Keratinocyte (primary cell): ENCODE results near the gene HMGXB3. TPM values are rescaled to one million over a fixed set of nuclear protein-coding genes. Genes with fewer than 3 reads are reported as not detected.

ENCODE experiments used
- DNase-seq: peaks from one replicate; pipeline ENCODE4 v3.0.0-alpha.2; 2011; ENCODE audit warnings: low read depth, missing footprints, low spot score
- FAIRE-seq: peaks from 2 replicates; lab custom pipeline; 2011; peaks lifted over from hg19 to GRCh38; lab: Jason Lieb, UNC
- H2AFZ ChIP-seq: 2 replicates; pipeline ENCODE4 v1.6.0; 2012; ENCODE audit warnings: low read length, control low read depth, inconsistent platforms; ENCODE audit not compliant: control insufficient read depth
- H3K27ac ChIP-seq: 2 replicates; pipeline ENCODE4 v1.5.1; 2011; ENCODE audit warnings: low read length; ENCODE audit not compliant: control insufficient read depth, insufficient read depth
- H3K27me3 ChIP-seq: 3 replicates; pipeline ENCODE4 v1.6.0; 2011; ENCODE audit warnings: low read length; ENCODE audit not compliant: control insufficient read depth, insufficient read depth; ENCODE audit errors: extremely low read depth
- H3K36me3 ChIP-seq, 2 experiments: 2 replicates in 1 of 2; 3 replicates in 1 of 2; pipeline ENCODE4 v1.5.1; 2011; ENCODE audit warnings: low read length in 2 of 2, mild to moderate bottlenecking in 1 of 2; ENCODE audit not compliant: control insufficient read depth in 2 of 2, insufficient read depth in 2 of 2; ENCODE audit errors: extremely low read depth in 1 of 2
- H3K4me1 ChIP-seq: 3 replicates; pipeline ENCODE4 v1.5.1; 2011; ENCODE audit warnings: low read length; ENCODE audit not compliant: control insufficient read depth, insufficient read depth; ENCODE audit errors: extremely low read depth
- H3K4me2 ChIP-seq: 3 replicates; pipeline ENCODE4 v1.6.0; 2011; ENCODE audit warnings: low read depth, low read length; ENCODE audit not compliant: control insufficient read depth, insufficient read depth; ENCODE audit errors: extremely low read depth
- H3K4me3 ChIP-seq, 3 experiments: fragments of 200-600 bp in 1 of 3; sonication (generic) in 1 of 3; 2 replicates in 2 of 3; 3 replicates in 1 of 3; pipeline ENCODE4 v1.5.1; 2011 to 2016; ENCODE audit warnings: low read length in 3 of 3, mild to moderate bottlenecking in 3 of 3, control low read depth in 2 of 3, inconsistent platforms in 1 of 3, low read depth in 1 of 3, mixed read lengths in 1 of 3, mixed run types in 1 of 3, moderate library complexity in 1 of 3; ENCODE audit not compliant: control insufficient read depth in 2 of 3, insufficient read depth in 2 of 3; ENCODE audit errors: extremely low read depth in 1 of 3
- H3K79me2 ChIP-seq: 2 replicates; pipeline ENCODE4 v1.6.0; 2012; ENCODE audit warnings: low read length; ENCODE audit not compliant: control insufficient read depth, insufficient read depth
- H3K9ac ChIP-seq: 3 replicates; pipeline ENCODE4 v1.6.0; 2011; ENCODE audit warnings: low read length; ENCODE audit not compliant: control insufficient read depth, insufficient read depth; ENCODE audit errors: extremely low read depth
- H3K9me1 ChIP-seq: 3 replicates; pipeline ENCODE4 v1.6.0; 2011; ENCODE audit warnings: low read length; ENCODE audit not compliant: control insufficient read depth, insufficient read depth; ENCODE audit errors: extremely low read depth
- H3K9me3 ChIP-seq: 2 replicates; pipeline ENCODE4 v1.5.1; 2012; ENCODE audit warnings: low read depth, low read length; ENCODE audit not compliant: control insufficient read depth
- H4K20me1 ChIP-seq: 3 replicates; pipeline ENCODE4 v1.6.0; 2011; ENCODE audit warnings: low read length; ENCODE audit not compliant: control insufficient read depth, insufficient read depth; ENCODE audit errors: extremely low read depth
- EZH2 ChIP-seq: IDR thresholded peaks from one replicate; pipeline ENCODE4 v1.6.1; 2012; ENCODE audit warnings: inconsistent platforms, mild to moderate bottlenecking, low read length, moderate library complexity
- dilution Hi-C: fragments of 300-500 bp; cut with MboI; formaldehyde crosslinking; loops from one replicate; pipeline ENCODE4 v1.7.0; 2020; ENCODE audit warnings: low sequenced_read_pairs; ENCODE audit not compliant: extremely low pct_ligation_motif_present
- polyA plus RNA-seq, 5 experiments: library from polyadenylated mRNA; depleted of rRNA in 3 of 5; stranded (reverse) in 3 of 5; stranded (forward) in 1 of 5; unstranded in 1 of 5; fragments of >200 nt; gene quantifications; 1 replicate in 1 of 5; 2 replicates in 3 of 5; 3 replicates in 1 of 5; pipeline versions ENCODE4 v1.2.1 to v1.2.3, GENCODE V29; 2011 to 2012; ENCODE audit warnings: missing spikeins in 2 of 5, low read depth in 1 of 5, low replicate concordance in 1 of 5
- TF ChIP-seq, protein P1 (sequence below), 3 experiments: IDR thresholded peaks in 1 of 3; conservative IDR thresholded peaks in 1 of 3; optimal IDR thresholded peaks in 1 of 3; 2 replicates in 2 of 3; 3 replicates in 1 of 3; pipeline versions ENCODE3 to v1.5.1; 2011; ENCODE audit warnings: low read length in 3 of 3, mild to moderate bottlenecking in 3 of 3, moderate library complexity in 2 of 3, control low read depth in 1 of 3, inconsistent platforms in 1 of 3; ENCODE audit not compliant: insufficient read depth in 2 of 3; ENCODE audit errors: extremely low read depth in 1 of 3

Gene HMGXB3
- polyA plus RNA-seq, 1 donor (not counting 4 experiments of a cell fraction or from before 2014, with no cell fraction given) = 39.4 TPM

DNA sequence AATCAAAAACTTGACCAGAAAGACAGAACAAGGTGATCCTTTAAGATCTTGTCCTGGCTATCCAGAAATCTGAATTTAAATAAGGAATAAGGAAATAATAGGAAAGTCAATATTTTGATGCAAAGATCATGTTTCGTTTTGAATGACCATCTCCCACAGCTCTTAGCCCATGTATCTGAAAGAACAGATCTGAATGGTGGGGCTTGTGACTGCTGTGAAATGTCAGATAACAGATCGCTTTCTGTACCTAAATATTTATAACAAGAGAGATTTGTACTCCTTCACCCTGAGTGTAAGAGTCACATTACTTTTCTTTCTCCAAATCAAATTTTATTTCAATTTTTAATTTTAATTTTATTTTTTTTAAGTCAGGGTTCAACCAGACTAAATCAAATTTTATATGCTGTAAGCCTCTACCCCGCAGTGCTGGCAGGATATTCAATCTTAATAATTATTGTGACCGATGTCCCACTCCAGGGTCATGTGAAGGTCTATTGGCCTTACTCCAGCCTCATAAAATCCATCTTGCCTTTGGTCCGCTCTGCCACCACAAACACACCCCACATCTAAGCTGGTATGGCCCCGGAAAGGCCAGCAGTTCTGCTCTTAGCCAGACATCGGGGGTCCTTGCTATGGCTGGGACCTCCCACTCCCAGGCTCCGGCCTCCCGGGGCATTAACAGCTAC is 47.0 kb upstream of the HMGXB3 start:
- H3K79me2 ChIP-seq = no peaks in the 10 kb centered on the region
- FAIRE-seq (no peak), DNase-seq (no peak)
- H3K9me1 ChIP-seq = no peaks in the 10 kb centered on the region
- dilution Hi-C loops = loop anchor here (25.0 kb wide), 1 partner anchor 91 kb away; no protein-coding TSS in a partner anchor
- no peaks in the 10 kb centered on the region for H3K9me3 ChIP-seq
- TF ChIP-seq EZH2 = no peak
- TF ChIP-seq, protein P1, sequence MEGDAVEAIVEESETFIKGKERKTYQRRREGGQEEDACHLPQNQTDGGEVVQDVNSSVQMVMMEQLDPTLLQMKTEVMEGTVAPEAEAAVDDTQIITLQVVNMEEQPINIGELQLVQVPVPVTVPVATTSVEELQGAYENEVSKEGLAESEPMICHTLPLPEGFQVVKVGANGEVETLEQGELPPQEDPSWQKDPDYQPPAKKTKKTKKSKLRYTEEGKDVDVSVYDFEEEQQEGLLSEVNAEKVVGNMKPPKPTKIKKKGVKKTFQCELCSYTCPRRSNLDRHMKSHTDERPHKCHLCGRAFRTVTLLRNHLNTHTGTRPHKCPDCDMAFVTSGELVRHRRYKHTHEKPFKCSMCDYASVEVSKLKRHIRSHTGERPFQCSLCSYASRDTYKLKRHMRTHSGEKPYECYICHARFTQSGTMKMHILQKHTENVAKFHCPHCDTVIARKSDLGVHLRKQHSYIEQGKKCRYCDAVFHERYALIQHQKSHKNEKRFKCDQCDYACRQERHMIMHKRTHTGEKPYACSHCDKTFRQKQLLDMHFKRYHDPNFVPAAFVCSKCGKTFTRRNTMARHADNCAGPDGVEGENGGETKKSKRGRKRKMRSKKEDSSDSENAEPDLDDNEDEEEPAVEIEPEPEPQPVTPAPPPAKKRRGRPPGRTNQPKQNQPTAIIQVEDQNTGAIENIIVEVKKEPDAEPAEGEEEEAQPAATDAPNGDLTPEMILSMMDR (optimal IDR thresholded peaks at IDR 0.05 in 1 of 3, IDR thresholded peaks at IDR 0.05 in 1 of 3, conservative IDR thresholded peaks at IDR 0.05 in 1 of 3; ENCODE audit: extremely low read depth in 1 of 3, insufficient read depth in 2 of 3, low read length in 3 of 3) = no peak
- H3K27ac ChIP-seq = no peak overlapping the region
- H3K4me2 ChIP-seq = no peak overlapping the region
- no peaks in the 10 kb centered on the region for H3K36me3 ChIP-seq
- H3K4me3 ChIP-seq = no peak overlapping the region
- H4K20me1 ChIP-seq = no peaks in the 10 kb centered on the region
- no peak overlapping the region for H3K9ac ChIP-seq
- no peaks in the 10 kb centered on the region for H3K27me3 ChIP-seq
- no peak overlapping the region for H2AFZ ChIP-seq
- no peaks in the 10 kb centered on the region for H3K4me1 ChIP-seq

DNA sequence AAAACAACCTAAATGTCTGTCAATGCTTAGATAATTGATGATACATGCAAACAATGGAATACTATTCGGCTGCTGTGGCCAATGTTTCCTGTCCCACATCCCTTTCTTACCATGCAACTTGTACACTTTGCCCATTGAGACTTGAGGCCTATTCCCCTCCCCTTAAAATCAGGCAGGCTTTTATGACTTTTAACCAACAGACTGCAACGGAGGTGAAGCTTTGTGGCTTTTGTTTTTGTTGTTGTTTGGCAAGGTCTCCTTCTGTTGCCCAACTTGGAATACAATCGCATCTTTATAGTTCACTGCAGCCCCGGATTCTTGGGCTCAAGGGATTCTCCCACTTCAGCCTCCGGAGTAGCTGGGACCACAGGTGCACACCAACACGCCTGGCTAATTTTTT is 45.7 kb upstream of the HMGXB3 start:
- no peak overlapping the region for H3K4me3 ChIP-seq
- DNase-seq = no peak
- H3K9me3 ChIP-seq = no peaks in the 10 kb centered on the region
- H3K27ac ChIP-seq = no peak overlapping the region
- TF ChIP-seq, protein P1 (optimal IDR thresholded peaks at IDR 0.05 in 1 of 3, IDR thresholded peaks at IDR 0.05 in 1 of 3, conservative IDR thresholded peaks at IDR 0.05 in 1 of 3; ENCODE audit: extremely low read depth in 1 of 3, insufficient read depth in 2 of 3, low read length in 3 of 3) = no peak
- TF ChIP-seq EZH2 = no peak
- H3K9me1 ChIP-seq = no peaks in the 10 kb centered on the region
- H3K79me2 ChIP-seq = no peaks in the 10 kb centered on the region
- no peak for FAIRE-seq
- H3K4me1 ChIP-seq = peaks cover 6% of the 10 kb centered on the region
- no peaks in the 10 kb centered on the region for H4K20me1 ChIP-seq
- no peak overlapping the region for H2AFZ ChIP-seq
- H3K4me2 ChIP-seq = no peak overlapping the region
- H3K27me3 ChIP-seq = no peaks in the 10 kb centered on the region
- no peaks in the 10 kb centered on the region for H3K36me3 ChIP-seq
- dilution Hi-C loops = loop anchor here (25.0 kb wide), 1 partner anchor 92 kb away; no protein-coding TSS in a partner anchor
- H3K9ac ChIP-seq = no peak overlapping the region
